Measurements from ENCODE around the gene CDK19. TPM values are rescaled to one million over a fixed set of nuclear protein-coding genes. Genes with fewer than 3 reads are reported as not detected.

CDK19 gene
- polyA plus RNA-seq, 1 donor (not counting 4 experiments of a cell fraction or from before 2014, with no cell fraction given): 6.4 TPM

DNA sequence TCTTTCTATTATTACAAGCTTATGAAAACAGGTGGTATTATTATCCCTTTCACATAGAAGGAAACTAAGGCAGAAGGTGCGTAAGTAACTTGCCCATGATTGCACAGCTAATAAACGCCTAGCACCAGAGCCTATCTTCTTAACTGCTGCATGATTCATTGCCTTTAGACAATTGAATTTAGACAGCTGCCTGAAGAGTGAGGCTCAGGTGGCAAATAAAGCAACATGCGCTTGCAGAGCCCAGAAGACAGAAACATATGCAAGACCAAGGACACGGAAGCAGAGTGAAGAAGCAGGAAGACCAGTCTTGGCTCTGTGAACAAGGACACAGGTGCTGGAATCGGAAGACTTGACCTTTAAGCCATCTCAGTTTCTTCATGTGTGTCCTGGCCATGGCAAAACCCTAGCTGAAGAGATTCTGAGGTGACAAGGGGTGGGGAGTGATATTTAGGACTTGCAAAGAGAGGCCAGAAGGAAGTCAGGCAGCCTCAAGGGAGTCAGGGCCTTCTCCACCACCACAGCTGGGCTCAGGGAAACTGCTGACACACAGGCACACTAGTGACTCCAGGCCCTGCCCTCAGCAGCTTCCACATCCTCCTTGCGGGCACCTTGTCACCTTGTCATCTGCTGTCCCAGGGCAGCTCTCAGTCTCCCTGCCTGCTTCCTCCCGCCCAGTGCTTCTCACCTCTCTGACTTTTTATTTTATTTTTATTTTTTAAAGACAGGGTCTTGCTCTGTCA lies 247.1 kb downstream of the CDK19 start:
- dilution Hi-C loops (cut with MboI; ENCODE audit: extremely low pct_ligation_motif_present, low sequenced_read_pairs): no loop called here
- no peak overlapping the region for H3K4me2 ChIP-seq (ENCODE audit: control insufficient read depth, extremely low read depth, insufficient read depth, low read depth, low read length)
- H4K20me1 ChIP-seq (ENCODE audit: control insufficient read depth, extremely low read depth, insufficient read depth, low read length): no peaks in the 10 kb centered on the region
- no peak for DNase-seq (ENCODE audit: low read depth, low spot score)
- H3K4me1 ChIP-seq (ENCODE audit: control insufficient read depth, extremely low read depth, insufficient read depth, low read length): no peaks in the 10 kb centered on the region
- H3K27ac ChIP-seq (ENCODE audit: control insufficient read depth, insufficient read depth, low read length): no peak overlapping the region
- no peaks in the 10 kb centered on the region for H3K79me2 ChIP-seq (ENCODE audit: control insufficient read depth, insufficient read depth, low read length)
- H3K36me3 ChIP-seq (ENCODE audit: control insufficient read depth in 2 of 2, extremely low read depth in 1 of 2, insufficient read depth in 2 of 2, low read length in 2 of 2): no peaks in the 10 kb centered on the region
- H3K9me1 ChIP-seq (ENCODE audit: control insufficient read depth, extremely low read depth, insufficient read depth, low read length): no peaks in the 10 kb centered on the region
- no peak for FAIRE-seq
- no peaks in the 10 kb centered on the region for H3K27me3 ChIP-seq (ENCODE audit: control insufficient read depth, extremely low read depth, insufficient read depth, low read length)
- no peak overlapping the region for H3K9ac ChIP-seq (ENCODE audit: control insufficient read depth, extremely low read depth, insufficient read depth, low read length)
- H3K4me3 ChIP-seq (ENCODE audit: control insufficient read depth in 2 of 3, extremely low read depth in 1 of 3, insufficient read depth in 2 of 3, low read depth in 1 of 3, low read length in 3 of 3): no peak overlapping the region
- no peaks in the 10 kb centered on the region for H3K9me3 ChIP-seq (ENCODE audit: control insufficient read depth, low read depth, low read length)
- H2AFZ ChIP-seq (ENCODE audit: control insufficient read depth, low read length): no peak overlapping the region
- TF ChIP-seq CTCF (optimal IDR thresholded peaks at IDR 0.05 in 1 of 3, IDR thresholded peaks at IDR 0.05 in 1 of 3, conservative IDR thresholded peaks at IDR 0.05 in 1 of 3; ENCODE audit: extremely low read depth in 1 of 3, insufficient read depth in 2 of 3, low read length in 3 of 3) (no peak), EZH2 (IDR thresholded peaks at IDR 0.05; ENCODE audit: low read length) (no peak)

DNA sequence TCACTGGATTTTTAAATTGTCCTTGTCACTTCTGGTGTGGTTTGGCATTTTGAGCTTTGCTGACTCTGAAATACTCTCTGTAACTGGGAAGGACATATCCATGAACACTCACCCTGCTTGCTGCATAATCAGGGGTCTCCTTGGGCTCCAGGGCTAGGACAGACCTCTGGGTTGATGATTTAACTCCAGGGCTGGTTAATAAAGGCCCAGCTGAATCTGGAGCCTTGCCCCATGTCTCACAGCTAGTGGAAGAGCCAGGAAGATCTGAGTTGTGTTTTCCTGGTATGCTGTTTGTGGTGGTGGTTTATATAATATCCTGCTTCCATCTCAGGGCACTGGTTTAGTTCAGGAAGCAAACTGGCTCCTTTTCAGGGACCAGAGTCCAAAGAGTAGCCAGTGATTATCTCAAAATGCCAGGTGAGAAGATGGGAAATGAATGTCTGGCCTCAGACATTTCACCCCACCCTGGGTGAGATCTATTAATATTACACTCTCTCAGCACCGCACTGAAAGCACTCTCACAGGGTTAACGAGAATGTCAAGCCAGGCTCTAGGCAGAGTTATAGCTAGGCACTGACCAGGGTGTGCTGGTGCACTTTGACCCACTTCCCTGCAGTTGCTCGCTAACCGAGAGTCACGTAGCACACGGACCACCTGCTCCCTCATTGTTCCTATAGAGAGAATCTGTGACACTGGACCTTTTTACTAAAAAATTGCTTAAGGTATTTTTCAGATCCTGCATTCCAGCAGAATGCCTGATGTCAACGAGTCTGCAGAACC lies 248.7 kb downstream of the CDK19 start:
- TF ChIP-seq EZH2 (IDR thresholded peaks at IDR 0.05; ENCODE audit: low read length) (no peak), CTCF (optimal IDR thresholded peaks at IDR 0.05 in 1 of 3, IDR thresholded peaks at IDR 0.05 in 1 of 3, conservative IDR thresholded peaks at IDR 0.05 in 1 of 3; ENCODE audit: extremely low read depth in 1 of 3, insufficient read depth in 2 of 3, low read length in 3 of 3) (no peak)
- no peak for FAIRE-seq
- no peaks in the 10 kb centered on the region for H3K27me3 ChIP-seq (ENCODE audit: control insufficient read depth, extremely low read depth, insufficient read depth, low read length)
- no peaks in the 10 kb centered on the region for H3K9me1 ChIP-seq (ENCODE audit: control insufficient read depth, extremely low read depth, insufficient read depth, low read length)
- DNase-seq (ENCODE audit: low read depth, low spot score): no peak
- H3K4me2 ChIP-seq (ENCODE audit: control insufficient read depth, extremely low read depth, insufficient read depth, low read depth, low read length): no peak overlapping the region
- H3K4me3 ChIP-seq (ENCODE audit: control insufficient read depth in 2 of 3, extremely low read depth in 1 of 3, insufficient read depth in 2 of 3, low read depth in 1 of 3, low read length in 3 of 3): no peak overlapping the region
- dilution Hi-C loops (cut with MboI; ENCODE audit: extremely low pct_ligation_motif_present, low sequenced_read_pairs): no loop called here
- no peaks in the 10 kb centered on the region for H3K79me2 ChIP-seq (ENCODE audit: control insufficient read depth, insufficient read depth, low read length)
- no peaks in the 10 kb centered on the region for H3K36me3 ChIP-seq (ENCODE audit: control insufficient read depth in 2 of 2, extremely low read depth in 1 of 2, insufficient read depth in 2 of 2, low read length in 2 of 2)
- no peaks in the 10 kb centered on the region for H4K20me1 ChIP-seq (ENCODE audit: control insufficient read depth, extremely low read depth, insufficient read depth, low read length)
- no peak overlapping the region for H3K27ac ChIP-seq (ENCODE audit: control insufficient read depth, insufficient read depth, low read length)
- H3K9me3 ChIP-seq (ENCODE audit: control insufficient read depth, low read depth, low read length): no peaks in the 10 kb centered on the region
- H2AFZ ChIP-seq (ENCODE audit: control insufficient read depth, low read length): no peak overlapping the region
- no peak overlapping the region for H3K9ac ChIP-seq (ENCODE audit: control insufficient read depth, extremely low read depth, insufficient read depth, low read length)
- no peaks in the 10 kb centered on the region for H3K4me1 ChIP-seq (ENCODE audit: control insufficient read depth, extremely low read depth, insufficient read depth, low read length)
